Activated naive CD4-positive, alpha-beta T cell treated with anti-CD3 and anti-CD28 coated beads, Interleukin-2, amount 50 U/mL, for 16 hours (primary cell): ENCODE measurements around the gene GPR26.
"Not testable (repeated sequence)": the region's sequence is repeated elsewhere in the genome, so short reads cannot be mapped to it uniquely, and the experiment has no call there.

Experiments
- DNase-seq: peaks from one replicate; pipeline ENCODE4 v3.0.0-alpha.2; 2020

GPR26 gene

DNA sequence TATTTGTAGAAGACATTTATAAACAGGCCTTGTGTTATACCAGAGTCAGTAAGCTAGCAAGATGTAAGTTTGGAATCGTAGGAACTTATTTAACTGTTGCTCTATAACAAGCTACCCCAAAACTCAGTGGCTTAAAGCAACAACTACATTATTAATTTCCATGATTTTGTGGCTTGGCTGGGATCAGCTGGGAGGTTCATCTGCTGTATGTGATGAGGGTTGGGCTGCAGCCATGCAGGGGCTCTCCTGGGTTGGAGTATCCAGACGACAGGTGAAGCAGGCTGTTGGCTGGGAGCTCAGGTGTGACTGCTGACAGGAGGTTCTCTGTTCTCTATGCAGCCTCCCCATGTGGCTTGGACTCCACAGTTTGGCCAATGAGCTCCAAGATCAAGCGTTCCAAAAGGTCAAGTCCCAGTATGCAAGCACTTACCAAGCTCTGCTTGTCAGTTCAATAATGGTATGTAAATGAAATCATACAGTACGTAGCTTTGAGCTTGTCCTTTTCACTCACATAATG lies 52.4 kb downstream of the GPR26 start:
- DNase-seq = no peak

DNA sequence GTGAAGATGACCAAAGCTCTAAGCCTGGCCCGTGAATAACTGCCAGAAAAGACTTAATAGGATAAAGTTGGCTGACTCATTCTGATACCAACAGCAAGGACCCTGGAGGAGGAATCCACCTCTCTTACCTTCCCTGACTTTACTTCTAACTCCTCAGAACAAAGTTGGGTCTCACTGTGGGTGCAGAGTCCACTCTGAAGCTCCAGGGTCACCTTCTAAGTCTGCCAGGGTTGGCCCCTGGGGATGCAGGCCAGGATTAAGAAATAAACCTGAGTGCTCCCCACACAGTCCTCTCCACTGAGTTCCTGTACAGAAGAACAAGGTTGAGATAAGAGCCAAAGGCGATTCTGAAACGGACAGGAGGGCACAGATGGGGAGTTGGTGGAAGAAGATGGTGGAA lies 54.4 kb downstream of the GPR26 start:
- no peak for DNase-seq

DNA sequence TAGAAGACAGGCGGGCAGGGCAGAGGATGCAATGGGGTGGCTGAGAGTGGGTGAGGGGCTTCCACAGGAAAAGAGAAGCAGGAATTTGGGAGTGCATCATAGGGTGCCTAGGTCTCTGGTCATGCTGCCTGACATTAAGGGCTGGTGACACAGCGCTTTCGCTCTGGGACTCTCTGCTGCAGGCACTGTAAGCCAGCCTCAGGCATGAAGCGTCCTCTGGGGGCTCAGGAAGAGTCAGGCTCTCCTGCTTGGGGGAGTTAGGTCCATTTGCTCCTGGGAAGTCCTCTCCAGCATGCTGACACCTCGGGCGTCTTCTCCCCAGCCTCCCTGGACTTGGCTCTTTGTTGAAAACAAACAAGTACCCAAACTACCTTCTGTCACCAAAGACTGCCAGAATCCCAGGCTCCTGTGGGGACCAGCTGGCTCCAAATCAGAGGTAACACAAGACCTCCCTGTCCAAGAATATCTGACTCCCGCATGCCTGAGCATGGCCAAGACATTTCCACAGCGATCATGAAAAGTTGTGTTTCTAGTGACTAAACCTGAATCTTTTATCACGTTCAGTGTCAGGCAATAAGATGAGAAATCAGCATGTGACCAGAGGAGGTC lies 55.4 kb downstream of the GPR26 start:
- no peak for DNase-seq

DNA sequence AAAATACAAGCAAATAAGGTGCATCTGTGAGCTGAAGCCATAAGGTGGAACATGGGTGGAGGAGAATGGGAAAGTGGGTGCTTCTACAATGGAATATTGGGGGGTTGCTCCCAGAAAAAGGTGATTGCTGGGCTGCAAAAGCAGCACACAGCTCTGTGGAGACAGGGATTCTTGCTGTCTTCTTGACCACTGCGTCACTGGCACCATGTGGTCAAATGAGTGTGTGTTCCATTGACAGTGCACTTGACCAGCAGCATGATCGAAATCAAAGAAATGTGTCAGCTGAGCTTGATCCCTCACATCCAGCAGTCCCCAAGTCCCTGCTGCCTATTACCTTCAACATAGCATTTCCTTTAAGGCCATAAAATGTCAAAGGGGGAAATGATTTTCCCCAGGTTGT lies 56.2 kb downstream of the GPR26 start:
- no peak for DNase-seq

DNA sequence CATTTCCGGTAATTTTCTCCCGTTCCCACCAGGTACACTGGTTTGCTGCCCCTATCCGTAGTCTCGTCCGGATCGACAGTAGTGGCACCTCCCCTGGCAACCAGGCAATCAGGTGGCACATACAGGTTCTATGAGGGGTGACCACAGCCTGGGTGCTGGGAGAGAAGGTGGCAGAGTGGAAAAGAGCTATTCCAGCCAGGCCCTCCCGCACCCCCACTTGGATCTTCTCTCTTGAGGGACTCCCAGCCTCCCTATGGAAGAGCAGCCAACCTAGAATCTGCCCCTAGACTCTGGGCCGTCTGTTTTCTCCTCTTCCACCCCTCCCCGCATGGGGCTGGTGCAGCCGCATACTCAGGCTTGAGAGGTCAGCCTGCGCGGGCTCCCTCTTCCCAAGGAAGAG lies 58.6 kb downstream of the GPR26 start:
- DNase-seq = no peak

DNA sequence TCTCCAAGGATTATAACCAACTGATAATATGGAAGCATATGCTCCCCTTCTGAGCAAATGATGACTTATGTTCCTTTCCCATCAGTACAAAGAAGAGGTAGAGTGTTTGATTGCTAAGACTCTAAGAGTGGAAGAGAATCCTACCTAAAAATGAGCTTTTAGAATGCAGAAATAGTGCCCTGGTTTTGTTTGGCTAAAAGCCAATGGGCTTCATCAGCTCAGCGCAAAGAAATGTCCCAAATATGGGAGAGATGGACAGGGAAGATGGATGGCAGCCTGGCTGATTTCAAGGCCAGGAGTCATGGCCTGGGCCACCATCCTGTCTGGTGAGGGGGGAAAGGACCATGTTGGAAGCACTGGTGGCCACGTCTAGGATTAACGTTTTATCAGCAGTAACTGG lies 60.2 kb downstream of the GPR26 start:
- no peak for DNase-seq

DNA sequence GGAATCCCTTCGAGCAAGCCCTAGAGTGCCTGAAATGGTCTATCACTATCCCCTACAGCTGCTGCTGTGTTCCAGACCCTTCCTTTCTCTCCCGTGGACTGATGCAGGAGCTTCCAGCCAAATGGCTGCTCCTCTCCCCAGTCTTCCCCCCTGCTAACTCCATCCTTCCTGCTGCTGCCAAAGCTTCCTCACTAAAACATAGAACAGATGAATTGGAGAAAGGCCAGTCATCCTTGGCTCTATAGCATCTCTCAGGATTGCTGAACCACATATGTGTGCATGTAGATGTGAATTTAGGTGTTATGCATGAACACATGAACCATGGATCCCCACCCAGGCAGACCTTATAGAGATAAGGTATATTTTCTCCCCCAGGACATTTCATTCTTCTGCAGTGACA lies 60.7 kb downstream of the GPR26 start:
- DNase-seq = no peak

DNA sequence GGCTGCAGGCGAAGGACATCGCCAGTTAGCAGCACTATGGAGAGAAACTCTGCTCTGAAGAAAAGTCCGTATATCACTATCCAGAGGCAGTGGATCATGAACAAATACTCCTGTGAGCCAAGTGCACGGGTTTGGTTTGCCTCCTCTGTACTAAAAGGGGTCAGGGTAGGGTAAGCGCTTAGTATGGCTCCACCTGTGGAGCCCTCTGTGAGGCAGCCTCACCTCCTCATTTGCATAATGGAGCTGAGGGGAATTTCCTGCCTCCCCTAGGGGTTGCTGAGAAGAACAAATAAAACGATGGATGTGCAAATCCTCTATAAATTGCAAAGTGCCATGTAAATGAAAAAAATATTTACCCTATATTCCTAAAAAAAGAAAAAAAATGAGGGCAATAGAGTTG lies 63.4 kb downstream of the GPR26 start:
- no peak for DNase-seq

DNA sequence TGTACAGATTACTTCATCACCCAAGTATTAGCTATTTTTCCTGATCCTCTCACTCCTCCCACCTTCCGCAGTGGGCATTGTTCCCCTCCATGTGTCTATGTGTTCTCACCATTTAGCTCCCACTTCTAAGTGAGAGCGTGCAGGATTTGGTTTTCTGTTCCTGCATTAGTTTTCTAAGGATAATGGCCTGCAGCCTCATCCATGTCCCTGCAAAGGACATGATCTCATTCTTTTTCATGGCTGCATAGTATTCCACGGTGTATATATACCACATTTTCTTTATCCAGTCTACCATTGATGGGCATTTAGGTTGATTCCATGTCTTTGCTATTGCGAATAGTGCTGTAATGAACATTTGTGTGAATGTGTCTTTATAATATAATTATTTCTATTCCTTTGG lies 70.8 kb downstream of the GPR26 start:
- not testable (repeated sequence) for DNase-seq

DNA sequence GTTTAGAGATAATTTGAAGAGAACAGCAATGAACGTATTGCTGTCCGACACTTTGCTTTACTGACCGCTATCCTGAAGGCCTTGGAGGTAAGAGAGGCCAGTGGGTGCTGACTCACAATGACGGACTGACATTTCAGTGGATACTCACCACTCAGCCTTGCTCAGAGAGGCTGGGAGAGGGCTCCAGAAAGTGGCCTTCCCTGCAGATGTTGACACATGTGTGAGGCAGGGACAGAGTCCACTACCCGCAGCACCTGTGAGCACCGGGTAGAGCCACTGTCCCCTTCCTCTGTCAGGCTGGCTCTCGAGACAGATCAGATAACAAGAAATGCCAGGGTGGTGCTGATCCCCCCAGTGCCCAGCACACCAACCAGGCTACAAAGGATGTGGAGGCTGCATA lies 75.0 kb downstream of the GPR26 start:
- DNase-seq = no peak

DNA sequence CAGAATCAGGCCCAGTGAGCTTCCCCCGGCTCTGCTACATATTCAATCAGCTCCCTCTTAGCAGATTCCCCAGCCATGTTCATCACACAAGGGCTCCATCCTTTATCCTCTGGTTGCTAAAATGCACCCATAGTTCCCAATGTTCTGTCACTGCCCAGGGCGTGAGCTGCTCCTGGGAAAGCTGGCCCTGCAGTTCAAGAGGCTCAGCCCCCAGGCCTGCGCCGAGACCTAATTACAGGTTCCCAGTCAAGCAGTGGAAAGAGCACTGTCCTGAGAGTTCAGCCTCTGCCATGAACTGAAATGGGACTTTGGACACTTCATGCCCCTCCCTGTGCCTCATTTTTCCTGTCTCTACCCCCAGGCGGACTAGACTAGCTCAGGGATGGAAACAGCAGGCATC lies 75.6 kb downstream of the GPR26 start:
- no peak for DNase-seq

DNA sequence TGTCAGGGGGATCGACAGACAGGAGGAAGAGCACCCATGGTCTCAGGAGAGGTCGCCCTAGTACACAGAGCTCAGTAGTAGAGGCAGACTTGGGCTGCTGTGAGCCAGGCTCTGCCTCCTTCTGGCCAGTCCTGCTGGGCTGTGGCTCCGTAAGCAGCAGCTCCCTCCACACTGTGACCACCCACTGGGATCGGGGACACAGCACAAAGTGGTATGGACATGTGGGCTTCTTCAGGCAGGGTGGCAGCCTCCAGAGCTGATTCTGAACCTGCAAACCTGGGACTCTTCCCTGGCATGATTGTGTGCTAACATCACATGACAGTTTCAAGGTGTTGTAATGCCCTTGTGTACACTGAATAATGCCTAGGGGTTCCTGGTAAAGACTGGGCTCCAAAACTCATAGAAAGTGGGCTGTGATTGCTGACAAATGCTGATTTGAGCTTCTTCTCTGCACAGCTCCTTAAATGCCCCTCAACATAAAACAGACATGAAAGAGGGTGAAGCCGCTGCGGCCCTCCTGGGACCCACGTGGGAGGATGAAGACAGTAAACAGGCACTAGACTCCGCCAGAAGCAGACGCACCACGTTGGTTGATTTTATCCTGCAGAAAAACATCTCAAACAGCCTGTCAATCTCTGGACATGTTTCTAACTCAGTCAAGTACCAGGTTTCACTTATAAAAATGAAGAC lies 76.7 kb downstream of the GPR26 start:
- no peak for DNase-seq

DNA sequence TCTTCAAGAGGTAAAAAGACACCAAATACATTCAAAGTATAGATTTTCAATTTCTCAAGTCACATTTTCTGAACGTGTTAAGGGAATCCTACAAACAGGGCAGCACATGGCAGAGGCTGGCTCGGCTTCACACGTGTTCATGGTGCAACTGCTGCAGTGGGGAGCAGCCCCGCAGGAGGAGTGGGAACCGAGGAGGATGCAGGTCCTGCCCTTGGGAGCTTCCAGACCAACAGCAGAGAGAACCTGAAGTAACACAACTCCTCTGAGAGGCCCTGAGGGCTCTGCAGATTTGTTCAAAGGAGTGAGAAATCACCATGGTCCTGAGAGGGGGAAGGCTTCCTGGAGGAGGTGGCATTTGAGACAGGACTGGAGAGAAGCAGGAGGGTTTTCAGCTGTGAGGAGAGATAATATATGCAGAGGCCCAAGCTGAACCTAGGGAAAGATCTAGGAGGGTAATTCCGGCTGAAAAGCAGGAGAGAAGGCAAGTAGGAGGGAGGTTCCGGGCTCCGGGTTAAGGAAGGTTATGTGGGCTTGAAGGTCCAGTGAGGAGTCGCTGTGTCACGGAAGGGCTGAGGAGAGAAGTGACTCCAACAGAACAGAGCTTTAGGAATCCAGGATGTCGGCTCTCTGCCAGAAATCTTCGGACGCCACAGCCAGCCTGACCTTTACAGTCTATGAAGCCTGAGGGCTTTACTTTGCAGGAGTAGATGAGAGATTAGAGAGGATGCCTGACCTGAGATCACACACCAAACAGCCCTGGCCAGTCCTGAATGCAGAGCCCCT lies 77.5 kb downstream of the GPR26 start:
- no peak for DNase-seq

DNA sequence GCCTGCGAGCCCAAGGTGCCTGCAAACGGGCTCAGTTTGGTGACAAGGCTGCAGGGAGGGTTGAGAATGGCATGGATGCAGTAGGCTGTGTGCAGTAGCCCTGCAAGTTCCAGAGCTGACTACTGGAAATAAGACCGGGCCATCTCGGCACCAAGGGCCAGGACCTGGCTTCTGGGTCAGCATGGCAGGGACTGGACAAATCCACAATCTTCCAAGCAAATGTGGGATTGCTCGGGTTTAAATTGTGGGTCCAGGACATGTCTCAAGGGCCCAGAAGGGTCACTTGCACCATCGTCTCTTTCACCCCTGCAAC lies 78.0 kb downstream of the GPR26 start:
- no peak for DNase-seq
